A673 (cell line): ENCODE measurements around the gene FAM234B. TPM values are rescaled to one million over a fixed set of nuclear protein-coding genes. Genes with fewer than 3 reads are reported as not detected.

Source experiments
- BruUV-seq: library from RNA; stranded (reverse); fragments of 400-500 nt; replicated peaks from 2 replicates; lab custom pipeline; 2021; lab: Mats Ljungman, UMichigan
- CTCF ChIA-PET: fragments of 300-600 bp; sonication (Branson Sonifier 250); formaldehyde crosslinking; loops from one replicate; lab custom pipeline; 2022; ENCODE audit warnings: antibody characterized with exemption; lab: Charles Lee
- POLR2A ChIA-PET: fragments of 300-600 bp; sonication (Branson Sonifier 250); formaldehyde crosslinking; loops from one replicate; lab custom pipeline; 2022; ENCODE audit warnings: antibody characterized with exemption; ENCODE audit not compliant: low non-redundant PET; lab: Charles Lee
- DNase-seq: peaks from one replicate; pipeline ENCODE4 v3.0.0-alpha.2; 2015; ENCODE audit warnings: low spot score
- H3K27ac ChIP-seq: fragments of 200-600 bp; sonication (generic); 2 replicates; pipeline ENCODE4 v1.5.1; 2016; ENCODE audit warnings: mixed run types, low read depth, mild to moderate bottlenecking, mixed read lengths, antibody characterized with exemption, low read length; ENCODE audit not compliant: poor library complexity, severe bottlenecking
- H3K27me3 ChIP-seq: fragments of 200-600 bp; sonication (generic); replicated peaks from 2 replicates; pipeline ENCODE4 v1.6.1; 2017; ENCODE audit warnings: mixed run types, low read depth, mild to moderate bottlenecking, mixed read lengths, antibody characterized with exemption, low read length; ENCODE audit not compliant: insufficient read depth, poor library complexity
- H3K36me3 ChIP-seq: fragments of 200-600 bp; sonication (generic); 2 replicates; pipeline ENCODE4 v1.6.1; 2016; ENCODE audit warnings: mixed run types, mild to moderate bottlenecking, mixed read lengths, antibody characterized with exemption, low read length; ENCODE audit not compliant: insufficient read depth, poor library complexity, severe bottlenecking
- H3K4me1 ChIP-seq: fragments of 200-600 bp; sonication (generic); 2 replicates; pipeline ENCODE4 v1.6.1; 2017; ENCODE audit warnings: mixed run types, mild to moderate bottlenecking, mixed read lengths, antibody characterized with exemption, low read length; ENCODE audit not compliant: insufficient read depth, poor library complexity, severe bottlenecking
- H3K4me3 ChIP-seq: fragments of 200-600 bp; sonication (generic); 2 replicates; pipeline ENCODE4 v1.5.1; 2016; ENCODE audit warnings: low read depth, mixed run types, mild to moderate bottlenecking, mixed read lengths, low read length; ENCODE audit not compliant: poor library complexity, severe bottlenecking
- H3K9me3 ChIP-seq: fragments of 200-600 bp; sonication (generic); 2 replicates; pipeline ENCODE4 v1.6.1; 2016; ENCODE audit warnings: mixed run types, low read depth, mild to moderate bottlenecking, mixed read lengths, antibody characterized with exemption, low read length; ENCODE audit not compliant: poor library complexity, severe bottlenecking
- EZH2 ChIP-seq: fragments of 200-600 bp; sonication (generic); IDR thresholded peaks from 2 replicates; pipeline ENCODE4 v1.6.1; 2017; ENCODE audit warnings: borderline replicate concordance, low read depth, mild to moderate bottlenecking, mixed read lengths, antibody characterized with exemption, low read length; ENCODE audit not compliant: poor library complexity, severe bottlenecking
- intact Hi-C: fragments of 100-400 bp; cut with micrococcal nuclease; formaldehyde crosslinking; loops from one replicate; pipeline ENCODE4 v1.10.0; 2022; ENCODE audit not compliant: unreplicated experiment
- total RNA-seq: library from RNA; stranded (reverse); gene quantifications from 2 replicates; pipeline ENCODE4 v1.2.3, GENCODE V29; 2021
- TF ChIP-seq, protein P1 (sequence below): fragments of 300-800, 200-600 bp; sonication (generic); conservative IDR thresholded peaks from 2 replicates; pipeline ENCODE4 v1.5.1; 2017; ENCODE audit warnings: low read depth, mild to moderate bottlenecking, antibody characterized with exemption, low read length, moderate library complexity, mixed read lengths

The FAM234B gene
- total RNA-seq, 1 experiment from 2014 or later, result 11.8 TPM

DNA sequence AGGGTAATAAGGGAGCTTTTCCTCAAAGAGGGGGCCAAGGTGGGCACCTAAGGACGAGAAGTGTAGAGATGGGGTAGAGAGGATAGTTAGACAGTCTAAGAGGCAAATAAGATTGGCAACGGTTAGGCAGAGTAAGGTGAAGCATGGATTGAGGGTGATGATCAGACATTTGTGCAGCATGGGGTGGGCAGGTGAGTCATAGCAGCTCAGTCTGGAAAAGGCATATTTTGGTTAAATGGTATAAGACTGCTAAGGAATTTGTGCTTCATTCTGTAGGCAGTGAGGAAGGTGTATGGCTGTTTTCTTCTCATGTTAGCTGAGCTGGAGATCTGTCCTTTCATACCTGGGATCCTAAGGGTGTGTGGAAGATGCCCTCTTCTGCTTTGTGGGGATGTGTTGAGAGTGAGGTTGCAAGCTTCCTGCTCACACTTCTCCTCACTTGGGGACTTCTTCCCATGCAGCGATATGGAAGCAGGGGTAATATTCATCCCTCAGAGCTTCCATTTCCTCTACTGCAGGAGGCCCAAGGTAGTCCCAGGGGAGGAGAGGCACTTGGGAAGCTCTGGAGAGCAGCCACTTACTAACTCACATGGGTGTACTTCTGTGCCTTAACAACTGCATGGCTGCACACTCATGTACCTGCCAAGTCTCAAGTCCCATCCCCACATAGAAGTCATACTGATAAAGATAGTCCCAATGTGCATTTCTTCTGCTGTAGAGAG is 30.4 kb downstream of the FAM234B start:
- BruUV-seq, result no TSS peak
- no peaks in the 10 kb centered on the region for H3K27me3 ChIP-seq
- no peak overlapping the region for H3K4me3 ChIP-seq
- POLR2A ChIA-PET, result no interaction called here
- no peaks in the 10 kb centered on the region for H3K36me3 ChIP-seq
- no peak overlapping the region for H3K27ac ChIP-seq
- no peaks in the 10 kb centered on the region for H3K9me3 ChIP-seq
- no peak for DNase-seq
- CTCF ChIA-PET, result no interaction called here
- no peak for TF ChIP-seq EZH2
- TF ChIP-seq, protein P1, sequence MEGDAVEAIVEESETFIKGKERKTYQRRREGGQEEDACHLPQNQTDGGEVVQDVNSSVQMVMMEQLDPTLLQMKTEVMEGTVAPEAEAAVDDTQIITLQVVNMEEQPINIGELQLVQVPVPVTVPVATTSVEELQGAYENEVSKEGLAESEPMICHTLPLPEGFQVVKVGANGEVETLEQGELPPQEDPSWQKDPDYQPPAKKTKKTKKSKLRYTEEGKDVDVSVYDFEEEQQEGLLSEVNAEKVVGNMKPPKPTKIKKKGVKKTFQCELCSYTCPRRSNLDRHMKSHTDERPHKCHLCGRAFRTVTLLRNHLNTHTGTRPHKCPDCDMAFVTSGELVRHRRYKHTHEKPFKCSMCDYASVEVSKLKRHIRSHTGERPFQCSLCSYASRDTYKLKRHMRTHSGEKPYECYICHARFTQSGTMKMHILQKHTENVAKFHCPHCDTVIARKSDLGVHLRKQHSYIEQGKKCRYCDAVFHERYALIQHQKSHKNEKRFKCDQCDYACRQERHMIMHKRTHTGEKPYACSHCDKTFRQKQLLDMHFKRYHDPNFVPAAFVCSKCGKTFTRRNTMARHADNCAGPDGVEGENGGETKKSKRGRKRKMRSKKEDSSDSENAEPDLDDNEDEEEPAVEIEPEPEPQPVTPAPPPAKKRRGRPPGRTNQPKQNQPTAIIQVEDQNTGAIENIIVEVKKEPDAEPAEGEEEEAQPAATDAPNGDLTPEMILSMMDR, result no peak
- H3K4me1 ChIP-seq, result no peaks in the 10 kb centered on the region
- intact Hi-C loops, result no loop called here

DNA sequence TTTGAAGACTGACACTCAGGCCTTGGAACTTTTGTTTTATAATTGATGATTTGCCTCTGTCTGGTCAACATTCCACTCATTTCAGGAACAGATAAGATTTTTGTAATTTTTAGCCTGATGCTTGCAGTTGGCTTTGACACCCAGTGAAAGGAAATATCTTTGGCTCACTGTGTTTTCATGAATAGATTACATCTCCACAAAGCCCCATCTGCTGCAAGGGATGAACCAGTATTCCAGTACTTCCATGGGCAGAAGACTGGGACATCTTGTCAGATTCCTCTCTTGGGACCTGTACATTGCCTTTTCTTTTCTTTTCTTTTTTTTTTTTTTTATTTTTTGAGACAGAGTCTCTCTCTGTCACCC is 30.9 kb downstream of the FAM234B start:
- TF ChIP-seq, protein P1, result no peak
- no peak for TF ChIP-seq EZH2
- H3K27me3 ChIP-seq, result no peaks in the 10 kb centered on the region
- ChIA-PET POLR2A (no interaction called here), CTCF (no interaction called here)
- DNase-seq, result no peak
- H3K27ac ChIP-seq, result no peak overlapping the region
- intact Hi-C loops, result no loop called here
- H3K36me3 ChIP-seq, result no peaks in the 10 kb centered on the region
- no TSS peak for BruUV-seq
- H3K9me3 ChIP-seq, result no peaks in the 10 kb centered on the region
- no peak overlapping the region for H3K4me3 ChIP-seq
- H3K4me1 ChIP-seq, result no peaks in the 10 kb centered on the region

GRCh38 chr12:13075786-13076570 is 31.8 kb downstream of the FAM234B start:
- Histone ChIP-seq H3K27ac (no peak overlapping the region), H3K4me3 (no peak overlapping the region), H3K36me3 (no peaks in the 10 kb centered on the region), H3K4me1 (no peaks in the 10 kb centered on the region), H3K9me3 (no peaks in the 10 kb centered on the region), H3K27me3 (no peaks in the 10 kb centered on the region)
- CTCF ChIA-PET, result no interaction called here
- POLR2A ChIA-PET, result no interaction called here
- DNase-seq, result no peak
- TF ChIP-seq, protein P1, result no peak
- TF ChIP-seq EZH2, result no peak
- intact Hi-C loops, result no loop called here
- BruUV-seq, result no TSS peak
